Measurements from ENCODE around the gene ARHGAP40.

DNA sequence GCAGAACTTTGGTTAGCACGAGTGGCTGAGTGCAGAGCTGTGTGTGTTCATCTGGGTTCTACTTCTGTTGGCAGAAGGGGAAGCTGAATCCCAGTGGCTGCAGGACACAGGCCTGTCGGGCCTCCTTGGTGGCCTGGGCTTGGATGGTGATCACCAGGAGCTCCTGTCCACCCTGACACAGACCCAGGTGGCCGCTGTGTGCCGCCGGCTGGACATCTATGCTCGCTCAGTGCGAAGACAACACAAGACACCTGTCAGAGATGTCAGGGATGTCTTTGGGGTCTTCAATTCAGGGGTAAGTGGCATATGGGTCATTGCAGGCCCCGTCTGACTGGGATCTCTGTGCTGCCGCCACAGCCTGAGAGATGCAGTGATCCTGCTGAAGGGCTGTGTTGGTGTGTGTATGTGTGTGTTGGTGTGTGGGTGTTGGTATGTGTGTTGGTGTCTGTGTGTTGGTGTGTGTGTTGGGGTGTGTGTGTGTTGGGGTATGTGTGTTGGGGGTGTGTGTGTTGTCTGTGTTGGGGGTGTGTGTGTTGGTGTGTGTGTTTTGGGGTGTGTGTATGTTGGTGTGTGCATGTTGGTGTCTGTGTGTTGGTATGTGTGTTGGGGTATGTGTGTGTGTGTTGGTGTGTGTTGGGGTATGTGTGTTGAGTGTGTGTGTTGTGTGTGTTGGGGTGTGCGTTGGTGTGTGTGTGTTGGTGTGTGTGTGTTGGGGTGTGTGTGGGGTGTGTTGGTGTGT, 25.5 kb downstream of the ARHGAP40 start:
- TF ChIP-seq, protein P1, sequence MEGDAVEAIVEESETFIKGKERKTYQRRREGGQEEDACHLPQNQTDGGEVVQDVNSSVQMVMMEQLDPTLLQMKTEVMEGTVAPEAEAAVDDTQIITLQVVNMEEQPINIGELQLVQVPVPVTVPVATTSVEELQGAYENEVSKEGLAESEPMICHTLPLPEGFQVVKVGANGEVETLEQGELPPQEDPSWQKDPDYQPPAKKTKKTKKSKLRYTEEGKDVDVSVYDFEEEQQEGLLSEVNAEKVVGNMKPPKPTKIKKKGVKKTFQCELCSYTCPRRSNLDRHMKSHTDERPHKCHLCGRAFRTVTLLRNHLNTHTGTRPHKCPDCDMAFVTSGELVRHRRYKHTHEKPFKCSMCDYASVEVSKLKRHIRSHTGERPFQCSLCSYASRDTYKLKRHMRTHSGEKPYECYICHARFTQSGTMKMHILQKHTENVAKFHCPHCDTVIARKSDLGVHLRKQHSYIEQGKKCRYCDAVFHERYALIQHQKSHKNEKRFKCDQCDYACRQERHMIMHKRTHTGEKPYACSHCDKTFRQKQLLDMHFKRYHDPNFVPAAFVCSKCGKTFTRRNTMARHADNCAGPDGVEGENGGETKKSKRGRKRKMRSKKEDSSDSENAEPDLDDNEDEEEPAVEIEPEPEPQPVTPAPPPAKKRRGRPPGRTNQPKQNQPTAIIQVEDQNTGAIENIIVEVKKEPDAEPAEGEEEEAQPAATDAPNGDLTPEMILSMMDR (IDR thresholded peaks at IDR 0.05; ENCODE audit: extremely low read depth in 1 of 2, insufficient read depth in 1 of 2, low read depth in 1 of 2, low read length in 2 of 2): no peak
- no peak for TF ChIP-seq POLR2A (IDR thresholded peaks at IDR 0.05; ENCODE audit: low read depth, low read length)
- no peak for TF ChIP-seq JUN (IDR thresholded peaks at IDR 0.05; ENCODE audit: borderline replicate concordance, insufficient read depth, insufficient read length, low read depth)
- TF ChIP-seq EZH2 (IDR thresholded peaks at IDR 0.05; ENCODE audit: borderline replicate concordance, low read depth, low read length, severe bottlenecking): no peak
- TF ChIP-seq POLR2AphosphoS5 (IDR thresholded peaks at IDR 0.05; ENCODE audit: insufficient read depth, low read depth, low read length): no peak
- TF ChIP-seq MAX (IDR thresholded peaks at IDR 0.05; ENCODE audit: insufficient read depth, insufficient read length): no peak

Data from endothelial cell of umbilical vein (primary cell).